ENCODE data around the gene PLEKHA7.

GRCh38 chr11:16833026-16833425 is 181.2 kb downstream of the PLEKHA7 start:
- TF ChIP-seq PRRX2 (CRISPR knock-in tag; IDR thresholded peaks at IDR 0.05), result no peak
- TF ChIP-seq SP1 (CRISPR knock-in tag; conservative IDR thresholded peaks at IDR 0.05), result no peak
- no peak for TF ChIP-seq CTCF (IDR thresholded peaks at IDR 0.05)
- TF ChIP-seq FOXP4 (CRISPR knock-in tag; IDR thresholded peaks at IDR 0.05), result no peak
- no peak for TF ChIP-seq ETV6 (CRISPR knock-in tag; IDR thresholded peaks at IDR 0.05)
- no peak for TF ChIP-seq ZNF671 (CRISPR knock-in tag; IDR thresholded peaks at IDR 0.05)
- TF ChIP-seq ESRRA (CRISPR knock-in tag; IDR thresholded peaks at IDR 0.05; ENCODE audit: borderline replicate concordance), result no peak
- no peak for TF ChIP-seq ZNF281 (CRISPR knock-in tag; IDR thresholded peaks at IDR 0.05)
- no peak for TF ChIP-seq RELA (CRISPR knock-in tag; IDR thresholded peaks at IDR 0.05; ENCODE audit: borderline replicate concordance)
- TF ChIP-seq ZBTB43 (CRISPR knock-in tag; IDR thresholded peaks at IDR 0.05), result no peak

All from WTC11 (cell line).